Ovary (tissue), 3 donors: ENCODE data around the gene TMEM214.

ENCODE experiments used
- CTCF ChIP-seq, 3 donors: fragments of 450-650 bp in 2 of 3; fragments of 200-600 bp in 1 of 3; IDR thresholded peaks; one replicate each; pipeline versions ENCODE4 v1.5.1 to v1.8.0; 2016 to 2022; ENCODE audit warnings: antibody characterized with exemption in 3 of 3, mild to moderate bottlenecking in 1 of 3
- POLR2A ChIP-seq: fragments of 450-650 bp; IDR thresholded peaks from one replicate; pipeline ENCODE4 v1.6.1; 2017; ENCODE audit warnings: antibody characterized with exemption, mild to moderate bottlenecking, moderate library complexity
- donor health status: DM: no; HTN: no; CAD: no.

- TF ChIP-seq CTCF (IDR thresholded peaks at IDR 0.05): no peak
- TF ChIP-seq POLR2A: no peak
These were observed 34.4 kb upstream of the TMEM214 start for GRCh38 chr2:26998323-26998722.
